Loucy (cell line): Measurements from ENCODE around the gene ZNF84.
A peak's percentile ranks its signal among the peaks of the same experiment; 100 is the strongest.

Source experiments
- H2AFZ ChIP-seq: fragments of 200-600 bp; sonication (generic); 2 replicates; pipeline ENCODE4 v1.6.0; 2016; ENCODE audit warnings: antibody characterized with exemption, mild to moderate bottlenecking, low read length, moderate library complexity
- H3F3A ChIP-seq: fragments of 200-600 bp; 2 replicates; pipeline ENCODE4 v1.6.0; 2016; ENCODE audit warnings: antibody characterized with exemption, low read depth, mild to moderate bottlenecking
- H3K27me3 ChIP-seq: fragments of 200-600 bp; sonication (generic); 2 replicates; pipeline ENCODE4 v1.6.1; 2014; ENCODE audit warnings: low read length, mild to moderate bottlenecking; ENCODE audit not compliant: insufficient read depth, poor library complexity, severe bottlenecking
- H3K36me3 ChIP-seq: fragments of 200-600 bp; sonication (generic); 2 replicates; pipeline ENCODE4 v1.6.1; 2016; ENCODE audit warnings: low read length; ENCODE audit not compliant: insufficient read depth
- H3K4me1 ChIP-seq: fragments of 200-600 bp; sonication (generic); 2 replicates; pipeline ENCODE4 v1.5.1; 2014; ENCODE audit warnings: low read length, mild to moderate bottlenecking; ENCODE audit not compliant: insufficient read depth, poor library complexity, severe bottlenecking
- H3K4me2 ChIP-seq: fragments of 200-600 bp; sonication (generic); 2 replicates; pipeline ENCODE4 v1.6.0; 2014; ENCODE audit warnings: antibody characterized with exemption, low read length, low read depth, mild to moderate bottlenecking; ENCODE audit not compliant: poor library complexity, severe bottlenecking
- H3K4me3 ChIP-seq: fragments of 200-600 bp; sonication (generic); 2 replicates; pipeline ENCODE4 v1.5.1; 2014; ENCODE audit warnings: low read length, mild to moderate bottlenecking, mixed read lengths; ENCODE audit not compliant: poor library complexity, severe bottlenecking
- H3K79me2 ChIP-seq: fragments of 200-600 bp; sonication (generic); 2 replicates; pipeline ENCODE4 v1.6.1; 2014; ENCODE audit warnings: low read length; ENCODE audit not compliant: insufficient read depth
- H3K9ac ChIP-seq: fragments of 200-600 bp; sonication (generic); 2 replicates; pipeline ENCODE4 v1.6.0; 2014; ENCODE audit warnings: mild to moderate bottlenecking, low read depth, low read length, moderate library complexity; ENCODE audit not compliant: poor library complexity, severe bottlenecking
- H3K9me2 ChIP-seq: fragments of 200-600 bp; sonication (generic); replicated peaks from 2 replicates; pipeline ENCODE4 v1.6.1; 2016; ENCODE audit warnings: low read depth, low read length, mixed read lengths
- H3K9me3 ChIP-seq: fragments of 200-600 bp; sonication (generic); 2 replicates; pipeline ENCODE4 v1.6.1; 2014; ENCODE audit warnings: mild to moderate bottlenecking, antibody characterized with exemption, low read length, low read depth; ENCODE audit not compliant: insufficient read depth
- H4K20me1 ChIP-seq: fragments of 200-600 bp; sonication (generic); 2 replicates; pipeline ENCODE4 v1.6.0; 2014; ENCODE audit warnings: antibody characterized with exemption, low read length, mild to moderate bottlenecking; ENCODE audit not compliant: insufficient read depth, poor library complexity, severe bottlenecking
- EZH2phosphoT487 ChIP-seq: fragments of 200-600 bp; IDR thresholded peaks from 2 replicates; pipeline ENCODE4 v1.6.1; 2018; ENCODE audit warnings: antibody characterized with exemption, mild to moderate bottlenecking, moderate library complexity, borderline replicate concordance
- TF ChIP-seq, protein P1 (sequence below): fragments of 200-600 bp; sonication (generic); conservative IDR thresholded peaks from 2 replicates; pipeline ENCODE4 v1.5.1; 2014; ENCODE audit warnings: mild to moderate bottlenecking, antibody characterized with exemption, low read length

Gene ZNF84

DNA sequence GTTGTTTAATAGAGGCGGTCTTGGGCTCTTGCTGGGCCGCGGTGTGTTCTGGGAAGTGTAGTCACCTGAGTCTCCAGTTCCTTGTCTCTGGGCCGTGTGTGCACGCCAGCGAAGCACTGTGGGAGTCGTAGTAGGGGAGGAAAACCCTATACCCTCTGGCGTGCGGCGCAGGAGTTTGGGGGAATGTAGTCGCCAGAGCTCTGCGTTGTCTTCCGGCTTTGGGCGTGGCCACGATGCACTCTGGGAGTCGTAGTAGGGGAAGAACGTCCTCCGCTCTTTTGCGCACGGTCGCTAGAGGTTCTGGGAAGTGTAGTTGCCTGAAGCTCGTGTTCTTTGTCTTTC lies 42.7 kb downstream of the ZNF84 start:
- Histone ChIP-seq H2AFZ (peak overlapping the region; percentile 93), H3F3A (no peaks in the 10 kb centered on the region), H3K4me1 (peaks cover 16% of the 10 kb centered on the region), H3K4me2 (peak overlapping the region; percentile 98), H3K36me3 (peaks cover 5% of the 10 kb centered on the region; the same call in 1 of the 2 replicates), H3K9ac (peak overlapping the region; percentile 74), H3K9me2 (no peaks in the 10 kb centered on the region), H3K79me2 (peaks cover 12% of the 10 kb centered on the region), H3K27me3 (no peaks in the 10 kb centered on the region), H3K4me3 (peak overlapping the region; percentile 75), H3K9me3 (peaks cover 23% of the 10 kb centered on the region), H4K20me1 (no peaks in the 10 kb centered on the region)
- TF ChIP-seq, protein P1, sequence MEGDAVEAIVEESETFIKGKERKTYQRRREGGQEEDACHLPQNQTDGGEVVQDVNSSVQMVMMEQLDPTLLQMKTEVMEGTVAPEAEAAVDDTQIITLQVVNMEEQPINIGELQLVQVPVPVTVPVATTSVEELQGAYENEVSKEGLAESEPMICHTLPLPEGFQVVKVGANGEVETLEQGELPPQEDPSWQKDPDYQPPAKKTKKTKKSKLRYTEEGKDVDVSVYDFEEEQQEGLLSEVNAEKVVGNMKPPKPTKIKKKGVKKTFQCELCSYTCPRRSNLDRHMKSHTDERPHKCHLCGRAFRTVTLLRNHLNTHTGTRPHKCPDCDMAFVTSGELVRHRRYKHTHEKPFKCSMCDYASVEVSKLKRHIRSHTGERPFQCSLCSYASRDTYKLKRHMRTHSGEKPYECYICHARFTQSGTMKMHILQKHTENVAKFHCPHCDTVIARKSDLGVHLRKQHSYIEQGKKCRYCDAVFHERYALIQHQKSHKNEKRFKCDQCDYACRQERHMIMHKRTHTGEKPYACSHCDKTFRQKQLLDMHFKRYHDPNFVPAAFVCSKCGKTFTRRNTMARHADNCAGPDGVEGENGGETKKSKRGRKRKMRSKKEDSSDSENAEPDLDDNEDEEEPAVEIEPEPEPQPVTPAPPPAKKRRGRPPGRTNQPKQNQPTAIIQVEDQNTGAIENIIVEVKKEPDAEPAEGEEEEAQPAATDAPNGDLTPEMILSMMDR, result no peak
- TF ChIP-seq EZH2phosphoT487, result no peak

DNA sequence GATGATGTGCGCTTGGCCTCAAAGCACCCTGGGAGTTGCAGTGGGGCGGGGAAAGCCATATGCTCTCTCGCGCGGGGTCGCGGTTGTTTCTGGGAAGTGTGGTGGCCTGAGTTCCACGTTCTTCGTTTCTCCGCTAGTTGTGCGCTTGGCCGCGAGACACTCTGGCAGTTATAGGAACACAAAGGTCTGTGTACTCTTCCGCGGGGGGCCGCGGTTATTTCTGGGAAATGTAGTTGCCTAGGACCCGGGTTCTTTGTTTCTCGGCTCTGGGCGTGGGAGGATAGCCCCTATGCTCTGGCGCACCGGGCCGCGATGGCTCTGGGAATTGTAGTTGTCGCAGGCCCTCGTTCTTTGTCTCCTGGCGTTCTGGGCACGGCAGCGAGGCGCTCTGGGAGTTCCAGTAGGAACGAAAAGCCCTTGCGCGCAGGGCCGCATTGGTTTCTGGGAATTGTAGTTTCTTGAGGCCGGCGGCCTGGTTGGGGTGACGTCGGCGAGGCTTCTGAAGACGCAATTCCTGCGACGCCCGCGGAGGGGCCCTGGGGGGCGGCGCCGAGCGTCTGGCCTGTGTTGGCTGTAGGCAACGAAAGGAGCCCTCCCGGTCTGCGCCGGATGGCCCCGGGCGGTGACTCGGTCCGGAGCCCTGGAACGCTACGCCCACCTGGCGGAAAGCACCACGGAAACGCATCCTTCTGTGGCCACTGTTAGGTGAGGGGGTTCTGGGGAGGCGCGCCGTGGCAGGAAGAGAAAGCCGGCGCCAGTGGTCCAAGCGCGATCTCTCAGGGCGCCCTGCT lies 43.3 kb downstream of the ZNF84 start, which contains the start of gene ZNF140:
Gene ZNF140 (plus strand): TSS at position 556 of the 791 bp plus-strand sequence. CDS start 398 bp downstream, outside the sequence.
- Histone ChIP-seq H3K9me3 (peaks cover 23% of the 10 kb centered on the region), H3K36me3 (peaks cover 10% of the 10 kb centered on the region; the same call in 1 of the 2 replicates), H3K4me3 (peak within 1 kb of the TSS; percentile 75), H3K9me2 (no peaks in the 10 kb centered on the region), H3K79me2 (peaks cover 12% of the 10 kb centered on the region), H3K4me2 (peak within 1 kb of the TSS; percentile 98), H3K27me3 (no peaks in the 10 kb centered on the region), H3K9ac (peak within 1 kb of the TSS; percentile 74), H3K4me1 (peaks cover 16% of the 10 kb centered on the region), H3F3A (no peaks in the 10 kb centered on the region), H2AFZ (peak within 1 kb of the TSS; percentile 93), H4K20me1 (no peaks in the 10 kb centered on the region)
- TF ChIP-seq EZH2phosphoT487, result no peak
- TF ChIP-seq, protein P1, result peak; percentile 44

DNA sequence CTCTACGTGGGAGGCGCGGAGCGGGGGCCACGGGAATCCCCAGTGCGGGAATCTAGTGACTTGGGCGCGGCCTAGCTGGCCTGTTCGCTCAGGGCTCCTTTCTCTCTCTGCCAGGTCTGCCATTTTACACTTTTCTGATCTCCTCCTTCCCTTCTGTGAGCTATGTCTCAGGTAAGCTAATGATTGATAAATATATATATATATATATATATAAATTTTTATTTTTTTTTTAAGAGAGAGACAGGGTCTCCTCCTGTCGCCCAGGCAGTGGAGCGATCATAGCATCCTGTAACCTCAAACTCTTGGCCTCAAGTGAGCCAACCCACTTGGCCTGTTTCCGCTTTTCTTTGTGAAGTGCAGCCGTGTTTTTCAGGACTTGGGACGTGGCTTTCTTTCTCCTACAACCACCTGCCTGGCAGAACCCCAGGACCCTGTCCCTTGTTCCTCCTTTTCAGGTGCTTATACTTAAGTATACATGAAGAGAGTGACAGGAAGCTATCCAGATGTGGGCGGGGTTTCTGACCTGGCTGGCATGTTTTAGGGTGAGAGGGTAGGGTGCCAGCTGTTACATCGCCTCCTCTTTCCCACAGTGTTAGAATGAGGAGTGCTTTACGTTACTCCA lies 44.0 kb downstream of the ZNF84 start:
- Histone ChIP-seq H3K4me1 (peaks cover 16% of the 10 kb centered on the region), H4K20me1 (no peaks in the 10 kb centered on the region), H3K79me2 (peaks cover 12% of the 10 kb centered on the region), H3K9me2 (no peaks in the 10 kb centered on the region), H3K9ac (peak overlapping the region; percentile 74), H3K27me3 (no peaks in the 10 kb centered on the region), H3K4me3 (peak overlapping the region; percentile 75), H3K4me2 (peak overlapping the region; percentile 98), H3F3A (no peaks in the 10 kb centered on the region), H2AFZ (peak overlapping the region; percentile 78), H3K9me3 (peaks cover 21% of the 10 kb centered on the region), H3K36me3 (peaks cover 10% of the 10 kb centered on the region; the same call in 1 of the 2 replicates)
- TF ChIP-seq EZH2phosphoT487, result no peak
- TF ChIP-seq, protein P1, result no peak
